PFSK-1 (cell line): ENCODE results near the gene PTPN14.

Experiments used
- POLR2AphosphoS5 ChIP-seq: IDR thresholded peaks from 2 replicates; pipeline ENCODE4 v1.6.1; 2012; ENCODE audit warnings: low read depth, mild to moderate bottlenecking, control low read depth, low read length, moderate library complexity
- TAF1 ChIP-seq: IDR thresholded peaks from 2 replicates; pipeline ENCODE4 v1.6.1; 2012; ENCODE audit warnings: low read length, control low read depth, borderline replicate concordance; ENCODE audit not compliant: insufficient read depth

- no peak for TF ChIP-seq POLR2AphosphoS5
- no peak for TF ChIP-seq TAF1
Observed at GRCh38 chr1:214570442-214570841, 19.0 kb upstream of the PTPN14 start.
